Measurements from ENCODE around the gene TMEM165. TPM values are rescaled to one million over a fixed set of nuclear protein-coding genes. Genes with fewer than 3 reads are reported as not detected.

Gene TMEM165
- total and polyA plus RNA-seq, 10 donors: 54.3 to 193 (median 121) TPM

- no peaks in the 10 kb centered on the region for H3K9me3 ChIP-seq
- 0 to 1% (median 1%) methylated on average over 14 to 41 of the region's 41 CpGs for WGBS, 5 donors
- DNase-seq: peak; percentile 92
- H3K4me1 ChIP-seq: peaks cover 13 to 56% (median 46%) of the 10 kb centered on the region in 6 donors
- peak overlapping the region; percentile 74 to 95 (median 87) for H3K4me3 ChIP-seq
- intact Hi-C loops (cut with DNase I; ENCODE audit: low total_unique reads): loop anchor here (10.0 kb wide), 1 partner anchor 52 kb away; the partner anchor contains the start of gene SRD5A3
- H3K27ac ChIP-seq: peak overlapping the region; percentile 95 to 100 (median 98)
- H3K36me3 ChIP-seq: peaks cover 0 to 18% (median 4%) of the 10 kb centered on the region in 6 donors
- TF ChIP-seq CTCF (IDR thresholded peaks at IDR 0.05 in 8 of 11, conservative IDR thresholded peaks at IDR 0.05 in 3 of 11): no peak
- TF ChIP-seq POLR2A (IDR thresholded peaks at IDR 0.05): no peak
- TF ChIP-seq POLR2AphosphoS5 (IDR thresholded peaks at IDR 0.05): peak in 1 of 3 donors; percentile 23
- no peaks in the 10 kb centered on the region for H3K27me3 ChIP-seq (replicated peaks in 1 of 7)
Measured at GRCh38 chr4:55396308-55397125, 760 bp downstream of the TMEM165 start.

- H3K4me3 ChIP-seq: peak overlapping the region; percentile 74 to 95 (median 87)
- intact Hi-C loops (cut with DNase I; ENCODE audit: low total_unique reads): loop anchor here (10.0 kb wide), 1 partner anchor 52 kb away; the partner anchor contains the start of gene SRD5A3
- 14 to 29% (median 25%) methylated on average over 7 of the region's 7 CpGs for WGBS, 5 donors
- H3K9me3 ChIP-seq: no peaks in the 10 kb centered on the region
- DNase-seq: no peak
- no peaks in the 10 kb centered on the region for H3K27me3 ChIP-seq (replicated peaks in 1 of 7)
- peaks cover 13 to 60% (median 47%) of the 10 kb centered on the region in 6 donors for H3K4me1 ChIP-seq
- peaks cover 0 to 22% (median 6%) of the 10 kb centered on the region in 6 donors for H3K36me3 ChIP-seq
- no peak for TF ChIP-seq CTCF (IDR thresholded peaks at IDR 0.05 in 8 of 11, conservative IDR thresholded peaks at IDR 0.05 in 3 of 11)
- TF ChIP-seq POLR2A (IDR thresholded peaks at IDR 0.05): no peak
- TF ChIP-seq POLR2AphosphoS5 (IDR thresholded peaks at IDR 0.05): no peak
- peak overlapping the region; percentile 95 to 100 (median 98) for H3K27ac ChIP-seq
Measured at GRCh38 chr4:55397126-55397436, 1.3 kb downstream of the TMEM165 start.

GRCh38 chr4:55397520-55398321, 2.0 kb downstream of the TMEM165 start:
- H3K27me3 ChIP-seq (replicated peaks in 1 of 7): no peaks in the 10 kb centered on the region
- peaks cover 13 to 64% (median 47%) of the 10 kb centered on the region in 6 donors for H3K4me1 ChIP-seq
- intact Hi-C loops (cut with DNase I; ENCODE audit: low total_unique reads): loop anchor here (10.0 kb wide), 1 partner anchor 53 kb away; the partner anchor contains the start of gene SRD5A3
- 25 to 43% (median 36%) methylated on average over 15 of the region's 15 CpGs for whole genome bisulfite sequencing, 5 donors
- peak; percentile 15 to 41 (median 21) for TF ChIP-seq POLR2AphosphoS5 (IDR thresholded peaks at IDR 0.05)
- TF ChIP-seq CTCF (IDR thresholded peaks at IDR 0.05 in 8 of 11, conservative IDR thresholded peaks at IDR 0.05 in 3 of 11): no peak
- TF ChIP-seq POLR2A (IDR thresholded peaks at IDR 0.05): no peak
- H3K27ac ChIP-seq: peak overlapping the region in 7 of 8 donors; percentile 96 to 100 (median 98)
- H3K4me3 ChIP-seq: peak overlapping the region; percentile 74 to 95 (median 87)
- no peaks in the 10 kb centered on the region for H3K9me3 ChIP-seq
- peaks cover 0 to 22% (median 6%) of the 10 kb centered on the region in 6 donors for H3K36me3 ChIP-seq
- DNase-seq: no peak

All from spleen (tissue), 11 donors.